GM18511 (cell line): ENCODE measurements around the gene ISOC2.
"Not testable (repeated sequence)": the region's sequence is repeated elsewhere in the genome, so short reads cannot be mapped to it uniquely, and the experiment has no call there.

Experiments
- ATAC-seq: cut with Tn5 transposase; IDR thresholded peaks from one replicate; pipeline ENCODE4 v1.9.1; 2021; ENCODE audit warnings: mild to moderate bottlenecking, moderate library complexity; ENCODE audit not compliant: unreplicated experiment

Gene ISOC2

DNA sequence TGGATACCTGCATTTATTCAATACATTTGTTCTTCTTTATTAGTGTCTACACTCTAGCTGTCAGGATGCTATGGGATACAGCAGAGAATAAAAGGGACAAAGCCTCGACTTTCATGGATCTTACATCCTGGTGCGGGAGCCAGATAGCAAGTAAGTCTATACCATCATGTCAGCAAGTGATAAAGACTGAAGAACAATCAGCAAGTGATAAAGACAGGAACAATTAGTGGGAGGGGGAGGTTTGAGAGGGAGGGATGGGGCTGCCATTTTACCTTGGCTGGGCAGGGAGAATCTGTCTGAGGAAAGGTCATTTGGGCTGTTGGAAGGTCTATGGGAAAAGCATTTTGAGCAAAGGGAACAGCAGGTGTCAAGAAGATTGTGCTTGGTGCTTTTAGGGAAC lies 51.3 kb downstream of the ISOC2 start:
- no peak for ATAC-seq

DNA sequence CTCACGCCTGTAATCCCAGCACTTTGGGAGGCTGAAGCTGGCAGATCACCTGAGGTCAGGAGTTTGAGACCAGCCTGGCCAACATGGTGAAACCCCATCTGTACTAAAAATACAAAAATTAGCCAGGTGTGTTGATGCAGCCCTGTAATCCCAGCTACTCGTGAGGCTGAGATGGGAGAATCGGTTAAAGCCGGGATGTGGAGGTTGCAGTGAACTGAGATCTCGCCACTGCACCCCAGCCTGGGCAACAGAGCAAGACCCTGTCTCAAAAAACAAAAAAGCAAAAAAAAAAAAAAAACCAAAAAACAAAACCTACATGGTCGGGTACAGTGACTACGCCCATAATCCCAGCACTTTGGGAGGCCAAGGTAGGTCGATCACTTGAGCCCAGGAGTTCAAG lies 52.3 kb downstream of the ISOC2 start:
- ATAC-seq: not testable (repeated sequence)

DNA sequence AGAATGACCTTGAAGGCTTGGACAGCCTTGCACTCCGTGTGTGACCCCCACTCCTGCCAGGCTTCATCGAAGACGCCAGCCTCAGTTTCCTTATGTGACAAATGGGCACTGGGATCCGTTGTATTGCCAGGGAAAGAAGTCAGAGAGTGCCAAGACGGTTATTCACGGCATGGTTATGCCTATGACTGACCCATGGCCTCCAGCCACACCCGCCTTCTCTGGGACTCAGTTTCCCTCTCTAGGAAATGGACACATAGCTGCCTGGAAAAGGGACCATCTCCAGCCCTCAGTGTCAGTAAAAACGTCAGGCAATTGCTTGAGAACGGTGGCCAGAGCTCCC lies 52.9 kb downstream of the ISOC2 start:
- no peak for ATAC-seq

DNA sequence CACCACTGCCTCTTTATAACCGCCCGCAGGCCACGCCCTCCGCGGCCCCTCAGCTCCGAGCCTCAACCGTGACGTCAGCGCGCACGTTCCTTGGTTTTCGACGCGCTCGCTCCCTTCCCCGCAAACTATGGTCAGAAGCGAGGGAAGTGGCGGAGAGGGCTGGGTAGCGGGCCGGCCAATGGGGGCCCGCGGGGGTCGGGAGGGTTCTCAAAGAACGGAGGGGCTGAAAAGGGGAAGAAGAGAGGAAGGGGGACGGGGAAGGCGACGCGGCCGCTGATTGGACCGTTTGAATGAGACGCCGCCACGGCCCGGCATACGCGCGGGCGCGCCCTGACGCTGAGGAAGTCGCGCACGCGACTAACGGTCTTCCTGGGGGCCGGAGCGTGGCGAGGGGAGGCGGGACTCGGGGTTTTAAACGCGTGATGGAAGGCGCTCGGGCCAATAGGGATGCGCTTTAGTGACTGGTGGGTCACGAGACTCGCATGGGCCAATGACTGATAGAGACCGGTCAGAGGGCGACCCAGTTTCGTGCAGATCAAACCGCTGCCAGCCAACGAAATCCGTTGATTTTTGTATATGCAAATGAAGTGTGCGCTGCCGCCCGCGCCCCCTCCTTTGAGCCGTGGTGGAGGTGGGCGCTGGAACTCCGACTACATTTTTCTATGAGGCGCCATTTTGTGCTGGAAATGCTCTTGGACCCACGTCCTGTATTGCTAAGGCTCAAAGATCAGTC lies 53.5 kb downstream of the ISOC2 start:
- peak; percentile 89 for ATAC-seq

DNA sequence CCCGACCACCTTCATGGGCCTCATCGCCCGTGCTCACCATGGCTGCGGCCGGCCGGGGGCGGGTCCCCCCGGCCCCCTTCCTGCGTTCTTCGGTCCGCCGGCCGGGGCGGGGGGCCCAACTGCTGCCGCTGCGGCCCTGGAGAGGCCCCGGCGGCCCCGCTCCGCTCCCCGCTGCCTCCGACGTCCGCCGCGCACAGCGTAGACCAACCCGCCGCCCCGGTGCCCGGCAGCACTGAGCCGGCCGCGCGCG lies 54.0 kb downstream of the ISOC2 start, which contains the start of gene UBE2S:
Gene UBE2S, minus strand, starts transcription at position 239 of the 250 bp plus-strand sequence. Its CDS starts 199 bp downstream, at position 40.
- not testable (repeated sequence) for ATAC-seq

DNA sequence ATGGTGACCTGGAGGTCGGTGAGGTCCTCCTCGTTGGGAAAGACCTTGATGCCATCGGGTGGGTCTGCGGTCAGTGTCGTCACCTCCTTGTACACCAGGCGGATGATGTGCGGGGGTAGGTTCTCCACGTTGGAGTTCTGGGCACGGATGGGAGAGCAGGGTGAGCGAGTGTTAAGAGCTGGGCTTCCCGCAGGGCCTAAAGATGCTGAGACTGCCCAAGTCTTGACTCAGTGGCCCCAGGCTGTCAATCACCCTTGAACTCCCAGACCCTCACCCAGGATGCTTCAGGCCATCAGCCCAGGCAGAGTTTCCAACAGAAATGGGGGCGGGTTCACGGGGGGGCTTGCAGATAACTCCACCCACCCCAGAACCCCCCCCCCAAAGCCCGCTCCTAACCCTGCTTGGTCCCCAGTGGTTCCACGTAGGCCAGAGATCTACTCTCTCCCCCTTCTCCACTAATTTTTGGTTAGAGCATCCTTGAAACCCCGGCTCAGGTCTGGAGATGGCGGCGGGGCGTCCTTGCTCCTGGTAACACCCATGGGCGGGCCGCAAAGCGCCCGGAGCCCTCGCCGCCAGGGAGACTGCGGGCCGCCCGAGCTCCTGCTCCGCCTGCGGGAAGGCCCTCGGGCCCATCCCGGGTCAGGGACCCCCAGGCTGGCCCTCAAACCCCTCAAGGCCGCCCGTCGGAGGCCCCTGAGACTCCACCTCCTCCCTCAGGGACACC lies 54.5 kb downstream of the ISOC2 start:
- peak; percentile 4 for ATAC-seq

DNA sequence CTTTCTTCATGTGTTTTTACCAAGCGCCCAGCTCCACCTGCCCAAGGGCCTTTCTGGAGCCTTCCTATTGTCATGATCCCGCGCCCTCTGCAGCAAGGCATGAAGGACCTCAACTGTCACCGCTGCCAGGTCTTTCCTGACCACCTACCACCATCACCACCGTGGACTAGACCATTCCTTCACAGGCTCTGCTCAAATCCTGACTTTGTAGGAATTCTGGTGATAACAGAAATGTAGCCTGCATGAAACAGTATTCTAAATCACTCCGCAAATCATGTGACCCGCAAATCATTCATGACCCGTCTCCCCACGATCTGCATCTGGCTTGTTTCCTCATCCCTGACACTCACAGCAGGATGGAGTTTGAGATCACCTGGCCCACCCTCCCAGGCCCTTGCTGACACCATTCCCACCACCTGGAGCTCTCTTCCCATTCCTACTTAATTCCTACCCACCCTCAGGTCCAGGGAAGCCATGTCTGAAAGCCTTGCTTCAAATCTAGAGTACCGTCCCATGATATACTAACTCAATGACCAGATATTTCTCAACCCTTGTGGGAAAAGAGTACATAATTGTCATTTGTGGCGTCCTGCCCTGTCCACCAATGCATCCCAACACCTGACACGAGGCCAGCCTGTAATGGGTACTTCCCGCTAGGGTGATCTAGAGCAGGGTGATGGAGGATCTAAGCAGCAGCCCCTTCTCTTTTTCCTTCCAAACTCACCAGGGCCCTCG lies 55.2 kb downstream of the ISOC2 start:
- no peak for ATAC-seq

DNA sequence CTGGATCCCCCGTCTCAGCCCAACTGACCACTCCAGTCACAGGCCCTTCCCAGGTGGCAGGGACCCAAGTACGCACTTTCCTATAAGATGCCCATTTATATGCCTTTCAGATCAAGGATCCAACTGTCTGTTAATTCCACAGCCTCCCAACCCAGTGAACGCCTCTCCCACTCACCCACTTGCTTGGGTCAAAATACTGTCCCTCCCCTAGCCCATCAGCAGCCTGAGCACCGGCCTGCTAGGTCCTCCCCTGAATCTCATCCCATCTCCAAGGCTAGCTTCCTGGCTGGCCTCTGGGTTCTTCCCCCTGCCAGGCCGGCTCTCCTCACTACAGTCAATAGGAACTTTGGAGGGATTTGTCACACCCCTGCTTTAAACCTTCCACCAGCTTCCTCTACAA lies 55.8 kb downstream of the ISOC2 start:
- ATAC-seq: no peak
